Muscle layer of duodenum (tissue), 2 donors: ENCODE results near the gene CYP51A1.
"Not testable (repeated sequence)": the region's sequence is repeated elsewhere in the genome, so short reads cannot be mapped to it uniquely, and the experiment has no call there.

Source experiments
- H3K27ac ChIP-seq: one replicate; pipeline ENCODE4 v1.7.0; 2013; ENCODE audit warnings: mild to moderate bottlenecking, low read length
- H3K27me3 ChIP-seq: one replicate; pipeline ENCODE4 v1.7.0; 2013; ENCODE audit warnings: low read depth, mild to moderate bottlenecking, control low read depth, low read length
- H3K36me3 ChIP-seq, 2 donors: one replicate each; pipeline ENCODE4 v1.7.0; 2013; ENCODE audit warnings: low read length in 2 of 2, control low read depth in 1 of 2, mild to moderate bottlenecking in 1 of 2; ENCODE audit not compliant: insufficient read depth in 2 of 2, control insufficient read depth in 1 of 2
- H3K4me1 ChIP-seq, 2 donors: one replicate each; pipeline ENCODE4 v1.7.0; 2013; ENCODE audit warnings: low read length in 2 of 2, mild to moderate bottlenecking in 2 of 2, control low read depth in 1 of 2, moderate library complexity in 1 of 2; ENCODE audit not compliant: insufficient read depth in 2 of 2, control insufficient read depth in 1 of 2
- H3K4me3 ChIP-seq, 2 donors: one replicate each; pipeline ENCODE4 v1.7.0; 2013; ENCODE audit warnings: low read length in 2 of 2, low read depth in 1 of 2, mild to moderate bottlenecking in 1 of 2
- H3K9me3 ChIP-seq, 2 donors: one replicate each; pipeline ENCODE4 v1.7.0; 2013; ENCODE audit warnings: low read length in 2 of 2, control low read depth in 1 of 2, mild to moderate bottlenecking in 1 of 2; ENCODE audit not compliant: control insufficient read depth in 1 of 2
- donor health status: healthy.

Gene CYP51A1

DNA sequence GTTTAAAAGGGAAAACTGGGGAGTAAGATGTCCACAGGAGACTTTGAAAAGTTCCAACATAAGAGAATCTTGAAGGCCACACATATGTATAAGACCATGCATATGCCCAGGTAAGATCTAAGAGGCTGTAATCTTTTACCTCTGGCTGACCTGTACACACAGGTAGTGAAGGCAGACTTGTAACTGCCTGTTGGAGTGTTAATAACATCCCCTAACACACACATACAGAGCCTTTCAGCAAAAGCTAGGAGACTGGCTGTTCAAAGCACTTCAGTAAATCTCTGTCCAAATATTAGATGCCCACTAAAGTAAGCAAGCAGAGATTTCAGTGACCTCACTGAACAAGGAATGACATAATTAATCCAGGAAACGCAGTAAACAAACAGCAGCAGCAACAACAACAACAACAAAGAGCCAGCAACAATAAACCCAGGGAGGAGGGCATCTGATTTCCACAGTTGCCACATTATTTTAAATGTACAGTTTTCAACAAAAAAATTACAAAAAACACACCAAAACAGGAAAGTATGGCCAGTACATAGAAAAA lies 15.0 kb downstream of the CYP51A1 start:
- Histone ChIP-seq H3K36me3 (peaks cover 34 to 45% of the 10 kb centered on the region in 2 donors), H3K27ac (no peak overlapping the region), H3K4me1 (no peaks in the 10 kb centered on the region), H3K4me3 (no peak overlapping the region), H3K9me3 (no peaks in the 10 kb centered on the region), H3K27me3 (no peaks in the 10 kb centered on the region)

DNA sequence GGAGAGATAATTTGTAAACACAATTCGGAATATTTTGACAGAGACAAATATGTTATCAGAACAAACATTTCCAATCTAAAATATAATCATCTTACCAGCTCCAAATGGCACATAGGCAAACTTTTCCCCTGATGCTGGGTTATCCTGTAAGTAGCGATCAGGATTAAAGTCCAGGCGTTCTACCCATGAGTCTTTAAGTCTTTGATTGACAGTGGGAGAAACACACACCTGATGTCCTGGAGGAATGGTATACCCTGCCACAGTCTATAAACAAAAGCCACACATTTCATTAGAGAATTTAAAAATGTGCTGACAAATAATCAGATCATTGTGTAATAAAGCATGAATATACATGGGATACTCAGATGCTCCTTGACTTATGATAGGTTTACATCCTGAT lies 17.3 kb downstream of the CYP51A1 start:
- Histone ChIP-seq H3K27ac (no peak overlapping the region), H3K36me3 (peaks cover 20 to 22% of the 10 kb centered on the region in 2 donors), H3K9me3 (no peaks in the 10 kb centered on the region), H3K4me3 (no peak overlapping the region), H3K27me3 (no peaks in the 10 kb centered on the region), H3K4me1 (no peaks in the 10 kb centered on the region)

DNA sequence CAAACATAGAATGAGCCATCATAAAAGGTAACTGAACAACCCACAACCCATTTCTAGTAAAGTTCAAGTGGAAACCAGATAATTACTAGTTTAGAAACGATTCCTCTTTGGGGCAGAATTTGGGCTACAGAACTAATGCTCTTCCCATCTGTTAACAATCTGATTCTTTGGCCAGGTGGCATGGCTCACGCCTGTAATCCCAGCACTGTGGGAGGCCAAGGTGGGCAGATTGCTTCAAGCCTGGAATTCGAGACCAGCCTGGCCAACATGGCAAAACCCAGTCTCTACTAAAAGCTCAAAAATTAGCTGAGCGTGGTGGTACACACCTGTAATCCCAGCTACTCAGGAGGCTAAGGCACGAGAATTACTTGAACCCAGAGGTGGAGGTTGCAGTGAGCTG lies 18.5 kb downstream of the CYP51A1 start:
- Histone ChIP-seq H3K4me1 (peaks cover 0 to 4% of the 10 kb centered on the region in 2 donors), H3K36me3 (peaks cover 11 to 28% of the 10 kb centered on the region in 2 donors), H3K27me3 (no peaks in the 10 kb centered on the region), H3K4me3 (no peak overlapping the region), H3K9me3 (no peaks in the 10 kb centered on the region), H3K27ac (no peak overlapping the region)

DNA sequence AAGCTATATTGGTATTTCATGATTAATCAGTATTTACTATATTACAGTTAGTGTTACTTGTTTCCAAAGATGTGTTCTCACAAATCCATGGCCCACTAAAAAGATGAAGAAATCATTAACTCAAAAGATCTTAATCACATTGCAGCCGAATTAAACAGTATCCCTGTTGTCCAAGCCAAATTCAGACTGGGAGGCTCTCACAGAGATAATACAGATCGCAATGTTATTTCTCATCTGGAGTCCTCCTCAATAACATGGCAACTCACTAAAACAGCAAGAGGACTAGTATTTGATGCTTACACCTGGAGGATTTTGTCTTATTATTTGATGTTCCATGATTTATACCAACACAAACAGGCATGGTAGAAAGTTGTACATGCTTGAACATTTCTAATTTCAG lies 23.4 kb downstream of the CYP51A1 start:
- Histone ChIP-seq H3K27me3 (no peaks in the 10 kb centered on the region), H3K27ac (no peak overlapping the region), H3K9me3 (no peaks in the 10 kb centered on the region), H3K4me3 (no peak overlapping the region), H3K36me3 (peaks cover 25 to 42% of the 10 kb centered on the region in 2 donors), H3K4me1 (peaks cover 0 to 4% of the 10 kb centered on the region in 2 donors)

DNA sequence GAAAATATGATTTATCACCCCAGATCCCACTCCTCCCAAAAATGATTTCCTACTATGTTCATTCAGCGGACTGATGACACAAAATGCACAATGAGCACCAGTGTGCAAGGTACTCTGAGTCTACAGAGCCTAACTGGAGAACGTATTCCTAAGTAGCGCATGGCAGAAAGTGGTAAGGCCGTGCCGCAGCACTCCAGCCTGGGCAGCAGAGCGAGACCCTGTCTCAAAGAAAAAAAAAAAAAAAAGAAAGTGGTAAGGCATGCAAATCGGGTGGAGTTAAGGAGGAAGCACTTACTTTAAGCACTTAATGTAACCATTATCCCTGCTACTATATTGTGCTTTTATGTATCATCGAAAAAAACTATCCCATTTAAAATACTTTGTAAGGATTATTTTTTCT lies 25.5 kb downstream of the CYP51A1 start:
- Histone ChIP-seq H3K36me3 (peaks cover 34 to 41% of the 10 kb centered on the region in 2 donors), H3K27me3 (no peaks in the 10 kb centered on the region), H3K9me3 (no peaks in the 10 kb centered on the region), H3K27ac (no peak overlapping the region), H3K4me3 (no peak overlapping the region), H3K4me1 (peaks cover 0 to 4% of the 10 kb centered on the region in 2 donors)

DNA sequence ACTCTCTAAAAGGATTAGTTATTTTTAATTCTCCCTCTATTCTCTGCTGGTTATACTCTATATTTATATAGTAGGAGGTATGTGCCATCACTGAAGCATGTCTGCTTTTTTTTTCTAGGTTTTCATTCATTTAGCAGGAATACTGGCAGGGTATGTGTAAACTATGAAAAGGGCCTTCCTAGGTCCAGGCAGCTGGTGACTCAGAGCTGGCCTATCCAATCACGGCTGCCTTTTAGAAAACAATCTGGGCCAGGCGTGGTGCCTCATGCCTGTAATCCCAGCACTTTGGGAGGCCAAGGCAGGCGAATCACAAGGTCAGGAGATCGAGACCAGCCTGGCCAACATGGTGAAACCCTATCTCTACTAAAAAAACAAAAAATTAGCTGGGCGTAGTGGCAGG lies 31.4 kb downstream of the CYP51A1 start:
- H3K27ac ChIP-seq, H3K4me1 ChIP-seq, H3K4me3 ChIP-seq, H3K9me3 ChIP-seq, H3K27me3 ChIP-seq: not testable (repeated sequence)
- H3K36me3 ChIP-seq, result peaks cover 52 to 60% of the 10 kb centered on the region in 2 donors

DNA sequence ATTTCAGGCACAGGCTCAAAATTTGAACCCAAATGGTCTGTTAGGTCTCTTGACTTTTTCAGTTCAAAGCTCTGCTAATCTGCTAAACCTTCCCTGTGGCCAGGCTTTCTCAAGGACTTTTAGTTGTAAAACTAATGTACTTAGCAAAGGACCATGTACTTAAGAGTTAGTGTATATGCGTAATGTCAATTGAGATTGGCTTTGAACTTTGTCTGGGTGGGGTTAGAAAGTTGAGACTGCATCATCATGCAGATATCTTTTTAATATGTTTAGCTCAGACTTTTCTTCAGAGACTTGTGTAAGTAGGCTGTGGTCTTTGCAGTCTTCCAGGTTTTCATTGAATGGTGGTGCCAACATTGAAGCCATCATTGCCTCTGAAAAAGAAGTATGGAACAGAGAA lies 33.7 kb downstream of the CYP51A1 start:
- H3K4me1 ChIP-seq, result no peaks in the 10 kb centered on the region
- no peaks in the 10 kb centered on the region for H3K9me3 ChIP-seq
- no peak overlapping the region for H3K4me3 ChIP-seq
- no peak overlapping the region for H3K27ac ChIP-seq
- H3K36me3 ChIP-seq, result peaks cover 56 to 64% of the 10 kb centered on the region in 2 donors
- no peaks in the 10 kb centered on the region for H3K27me3 ChIP-seq

DNA sequence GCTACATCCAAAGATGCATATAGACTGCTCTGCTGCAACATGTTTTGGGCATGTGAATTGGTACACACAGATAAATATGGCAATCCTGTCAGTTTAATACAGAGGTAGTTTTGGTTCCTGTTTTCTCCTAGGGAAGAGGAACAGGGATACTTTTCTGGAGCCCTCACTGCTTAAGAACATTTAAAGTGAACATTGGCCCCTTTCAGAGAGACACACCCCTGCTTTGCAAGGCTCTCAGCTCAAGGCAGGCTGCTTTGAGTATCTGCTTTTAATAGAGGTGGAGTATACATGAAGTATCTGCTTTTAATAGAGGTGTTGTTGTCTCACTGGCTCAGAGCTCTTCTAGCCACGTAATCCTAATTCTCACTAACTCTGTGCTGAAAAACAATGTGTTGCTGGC lies 38.9 kb downstream of the CYP51A1 start:
- H3K36me3 ChIP-seq, result peaks cover 33 to 54% of the 10 kb centered on the region in 2 donors
- no peaks in the 10 kb centered on the region for H3K9me3 ChIP-seq
- no peaks in the 10 kb centered on the region for H3K4me1 ChIP-seq
- no peak overlapping the region for H3K27ac ChIP-seq
- H3K27me3 ChIP-seq, result no peaks in the 10 kb centered on the region
- no peak overlapping the region for H3K4me3 ChIP-seq

DNA sequence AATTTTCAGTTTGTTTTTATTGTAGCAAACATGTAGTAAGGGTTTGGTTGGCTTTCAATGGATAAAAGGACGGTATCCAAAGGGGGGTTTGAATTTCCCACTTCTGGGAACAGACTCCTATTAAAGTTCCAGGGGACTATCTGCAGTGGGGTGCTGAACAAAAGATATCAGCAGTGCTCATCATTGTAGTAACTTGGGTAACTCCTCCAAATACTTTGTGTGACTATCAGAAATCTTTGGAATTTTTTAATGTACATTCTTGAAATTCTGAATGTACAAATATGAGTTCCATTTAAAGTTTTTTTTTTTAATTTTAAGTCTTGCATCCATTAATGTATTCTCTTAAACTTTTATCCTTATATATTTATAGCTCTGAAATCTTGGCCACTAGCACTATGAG lies 42.1 kb downstream of the CYP51A1 start:
- H3K4me1 ChIP-seq, result no peaks in the 10 kb centered on the region
- no peak overlapping the region for H3K4me3 ChIP-seq
- no peak overlapping the region for H3K27ac ChIP-seq
- no peaks in the 10 kb centered on the region for H3K9me3 ChIP-seq
- H3K36me3 ChIP-seq, result peaks cover 26 to 54% of the 10 kb centered on the region in 2 donors
- no peaks in the 10 kb centered on the region for H3K27me3 ChIP-seq

DNA sequence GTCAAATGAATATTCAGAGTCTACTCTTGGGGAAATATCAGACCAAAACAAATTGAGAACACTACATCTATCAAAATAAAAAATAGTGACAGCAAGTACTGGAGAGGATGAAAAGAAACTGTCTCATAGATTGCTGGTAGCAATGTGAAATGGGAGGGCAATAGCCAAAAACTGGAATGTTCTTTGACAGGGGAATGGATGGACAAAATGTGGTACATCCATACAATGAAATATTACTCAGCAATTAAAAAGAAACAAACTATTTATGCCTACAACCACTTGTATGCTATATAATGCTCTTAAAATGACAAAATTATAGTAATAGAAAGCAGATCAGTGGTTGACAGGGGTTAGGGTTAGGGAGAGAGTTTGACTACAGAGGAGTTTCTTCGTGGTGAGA lies 46.0 kb downstream of the CYP51A1 start:
- Histone ChIP-seq H3K4me1 (no peaks in the 10 kb centered on the region), H3K36me3 (peaks cover 40 to 55% of the 10 kb centered on the region in 2 donors), H3K27ac (no peak overlapping the region), H3K9me3 (no peaks in the 10 kb centered on the region), H3K4me3 (no peak overlapping the region), H3K27me3 (no peaks in the 10 kb centered on the region)

DNA sequence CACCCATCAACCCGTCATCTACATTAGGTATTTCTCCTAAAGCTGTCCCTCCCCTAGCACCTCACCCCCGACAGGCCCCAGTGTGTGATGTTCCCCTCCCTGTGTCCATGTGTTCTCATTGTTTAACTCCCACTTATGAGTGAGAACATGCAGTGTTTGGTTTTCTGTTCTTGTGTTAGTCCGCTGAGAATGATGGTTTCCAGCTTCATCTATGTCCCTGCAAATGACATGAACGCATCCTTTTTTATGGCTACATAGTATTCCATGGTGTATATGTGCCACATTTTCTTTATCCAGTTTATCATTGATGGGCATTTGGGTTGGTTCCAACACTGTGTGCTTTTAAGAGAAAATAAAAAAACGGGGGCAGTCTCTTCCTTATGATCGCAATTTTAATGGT lies 50.4 kb downstream of the CYP51A1 start:
- H3K4me3 ChIP-seq, H3K27me3 ChIP-seq, H3K27ac ChIP-seq, H3K9me3 ChIP-seq, H3K4me1 ChIP-seq: not testable (repeated sequence)
- H3K36me3 ChIP-seq, result peaks cover 42 to 52% of the 10 kb centered on the region in 2 donors

DNA sequence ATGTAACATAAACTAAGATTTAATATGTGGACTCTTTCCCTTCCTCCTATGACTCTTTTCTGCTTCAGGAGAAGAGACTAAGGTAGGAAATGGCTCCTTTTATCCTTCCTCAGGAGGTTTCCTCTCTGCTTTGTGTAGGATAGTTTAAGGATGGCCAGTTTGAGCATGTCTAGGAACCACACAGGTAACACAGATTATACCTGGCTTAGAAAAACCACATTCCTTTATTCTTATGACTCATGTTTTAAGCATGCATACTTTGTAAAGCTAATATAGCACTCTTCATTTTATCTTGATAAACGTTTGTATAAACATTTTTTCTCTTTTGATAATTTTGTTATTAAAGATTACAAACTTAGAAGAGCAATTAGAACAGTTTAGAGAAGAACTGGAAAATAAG lies 57.8 kb downstream of the CYP51A1 start:
- H3K27me3 ChIP-seq, result no peaks in the 10 kb centered on the region
- H3K9me3 ChIP-seq, result no peaks in the 10 kb centered on the region
- no peak overlapping the region for H3K4me3 ChIP-seq
- H3K36me3 ChIP-seq, result peaks cover 15 to 20% of the 10 kb centered on the region in 2 donors
- no peak overlapping the region for H3K27ac ChIP-seq
- no peaks in the 10 kb centered on the region for H3K4me1 ChIP-seq
